D721Med (cell line): ENCODE measurements around the gene WNT5B.
"Not testable (repeated sequence)": the region's sequence is repeated elsewhere in the genome, so short reads cannot be mapped to it uniquely, and the experiment has no call there.

Source experiments
- DNase-seq: peaks from one replicate; pipeline ENCODE4 v3.0.0; 2011; ENCODE audit warnings: low spot score; ENCODE audit not compliant: insufficient read length
- FAIRE-seq: peaks from 2 replicates; lab custom pipeline; 2011; peaks lifted over from hg19 to GRCh38; lab: Jason Lieb, UNC
- TF ChIP-seq, protein P1 (sequence below): IDR thresholded peaks from 2 replicates; pipeline ENCODE4 v1.5.1; 2012; ENCODE audit warnings: mild to moderate bottlenecking, control low read depth; ENCODE audit not compliant: insufficient read depth; ENCODE audit errors: missing control alignments

Gene WNT5B

DNA sequence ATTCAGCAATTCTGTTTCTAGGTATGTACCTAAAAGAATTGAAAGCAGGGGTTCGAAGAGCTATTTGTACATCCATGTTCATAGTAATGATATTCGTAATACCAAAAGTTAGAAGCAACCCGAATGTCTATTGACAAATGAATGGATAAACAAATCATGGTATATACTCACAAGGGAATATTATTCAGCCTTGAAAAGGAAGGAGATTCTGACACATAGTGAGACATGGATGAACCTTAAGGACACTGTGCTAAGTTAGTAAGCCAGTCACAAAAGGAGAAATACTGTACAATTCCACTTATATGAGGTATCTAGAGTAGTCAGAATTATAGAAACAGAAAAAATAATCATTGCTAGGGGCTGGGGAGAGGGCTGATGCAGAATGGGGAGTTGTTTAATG lies 30.3 kb upstream of the WNT5B start:
- TF ChIP-seq, protein P1, sequence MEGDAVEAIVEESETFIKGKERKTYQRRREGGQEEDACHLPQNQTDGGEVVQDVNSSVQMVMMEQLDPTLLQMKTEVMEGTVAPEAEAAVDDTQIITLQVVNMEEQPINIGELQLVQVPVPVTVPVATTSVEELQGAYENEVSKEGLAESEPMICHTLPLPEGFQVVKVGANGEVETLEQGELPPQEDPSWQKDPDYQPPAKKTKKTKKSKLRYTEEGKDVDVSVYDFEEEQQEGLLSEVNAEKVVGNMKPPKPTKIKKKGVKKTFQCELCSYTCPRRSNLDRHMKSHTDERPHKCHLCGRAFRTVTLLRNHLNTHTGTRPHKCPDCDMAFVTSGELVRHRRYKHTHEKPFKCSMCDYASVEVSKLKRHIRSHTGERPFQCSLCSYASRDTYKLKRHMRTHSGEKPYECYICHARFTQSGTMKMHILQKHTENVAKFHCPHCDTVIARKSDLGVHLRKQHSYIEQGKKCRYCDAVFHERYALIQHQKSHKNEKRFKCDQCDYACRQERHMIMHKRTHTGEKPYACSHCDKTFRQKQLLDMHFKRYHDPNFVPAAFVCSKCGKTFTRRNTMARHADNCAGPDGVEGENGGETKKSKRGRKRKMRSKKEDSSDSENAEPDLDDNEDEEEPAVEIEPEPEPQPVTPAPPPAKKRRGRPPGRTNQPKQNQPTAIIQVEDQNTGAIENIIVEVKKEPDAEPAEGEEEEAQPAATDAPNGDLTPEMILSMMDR = no peak
- FAIRE-seq (no peak), DNase-seq (no peak)

DNA sequence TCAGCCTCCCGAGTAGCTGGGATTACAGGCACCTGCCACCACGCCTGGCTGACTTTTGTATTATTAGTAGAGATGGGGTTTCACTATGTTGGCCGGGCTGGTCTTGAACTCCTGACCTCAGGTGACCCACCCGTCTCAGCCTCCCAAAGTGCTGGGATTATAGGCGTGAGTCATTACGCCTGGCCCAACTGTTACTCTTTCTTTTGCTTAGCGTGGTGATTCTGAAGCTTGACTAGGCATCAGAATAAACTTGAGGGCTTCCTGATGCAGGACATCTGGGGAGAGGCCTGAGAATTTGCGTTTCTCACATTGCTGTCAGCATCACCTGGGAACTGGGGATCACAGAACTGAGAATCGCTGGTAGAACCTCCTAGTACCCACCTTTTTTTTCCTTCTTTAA lies 26.3 kb upstream of the WNT5B start:
- FAIRE-seq, DNase-seq: not testable (repeated sequence)

DNA sequence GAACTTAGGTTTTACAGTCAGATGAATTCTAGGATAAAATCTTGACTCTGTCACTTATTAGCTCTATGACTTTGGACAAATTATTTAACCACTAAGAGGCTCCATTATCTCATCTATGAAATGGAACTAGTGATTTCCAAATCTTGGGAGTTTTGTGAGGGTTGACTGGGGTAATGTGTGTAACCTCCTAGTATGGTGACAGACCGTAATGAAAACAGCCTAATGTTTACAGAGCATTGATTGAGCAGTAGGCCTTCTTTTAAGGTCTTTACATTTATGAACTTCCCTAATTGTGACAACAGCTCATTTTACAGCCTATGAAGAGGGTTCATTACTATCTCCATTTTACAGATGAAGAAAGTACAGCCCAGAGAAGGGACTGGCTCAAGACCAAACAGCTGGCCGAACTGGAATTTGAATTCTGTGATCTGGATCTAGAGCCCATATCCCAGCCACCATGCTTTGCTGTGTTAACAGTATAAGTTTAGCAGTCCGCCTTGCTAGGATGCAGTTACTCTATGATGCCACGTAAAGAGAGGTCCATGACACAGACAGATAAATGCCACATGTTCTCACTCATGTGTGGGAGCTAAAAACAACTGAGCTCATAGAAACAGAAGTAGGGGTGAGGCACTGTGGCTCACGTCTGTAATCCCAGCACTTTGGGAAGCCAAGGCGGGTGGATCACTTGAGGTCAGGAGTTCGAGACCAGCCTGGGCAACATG lies 25.6 kb upstream of the WNT5B start:
- FAIRE-seq (no peak), DNase-seq (no peak)
- TF ChIP-seq, protein P1 = no peak

DNA sequence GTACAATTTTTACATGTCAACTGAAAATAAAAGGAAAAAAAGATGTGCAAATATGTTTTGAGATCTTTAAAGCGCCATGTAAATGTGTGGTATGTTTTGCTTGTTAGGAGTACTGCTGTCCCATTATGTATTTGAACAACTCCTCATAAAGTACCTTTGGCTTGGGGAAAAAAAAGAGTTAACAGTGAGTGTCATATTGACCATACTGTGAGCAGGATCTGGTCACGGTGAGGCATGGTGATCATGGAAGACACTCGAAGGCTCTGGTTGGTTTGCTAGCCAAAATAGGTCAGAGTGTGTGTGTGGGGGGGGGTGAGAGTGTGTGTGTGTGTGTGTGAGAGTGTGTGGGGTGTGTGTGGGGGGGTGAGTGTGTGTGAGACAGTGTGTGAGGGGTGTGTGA lies 24.6 kb upstream of the WNT5B start:
- FAIRE-seq (no peak), DNase-seq (no peak)
- TF ChIP-seq, protein P1 = no peak

DNA sequence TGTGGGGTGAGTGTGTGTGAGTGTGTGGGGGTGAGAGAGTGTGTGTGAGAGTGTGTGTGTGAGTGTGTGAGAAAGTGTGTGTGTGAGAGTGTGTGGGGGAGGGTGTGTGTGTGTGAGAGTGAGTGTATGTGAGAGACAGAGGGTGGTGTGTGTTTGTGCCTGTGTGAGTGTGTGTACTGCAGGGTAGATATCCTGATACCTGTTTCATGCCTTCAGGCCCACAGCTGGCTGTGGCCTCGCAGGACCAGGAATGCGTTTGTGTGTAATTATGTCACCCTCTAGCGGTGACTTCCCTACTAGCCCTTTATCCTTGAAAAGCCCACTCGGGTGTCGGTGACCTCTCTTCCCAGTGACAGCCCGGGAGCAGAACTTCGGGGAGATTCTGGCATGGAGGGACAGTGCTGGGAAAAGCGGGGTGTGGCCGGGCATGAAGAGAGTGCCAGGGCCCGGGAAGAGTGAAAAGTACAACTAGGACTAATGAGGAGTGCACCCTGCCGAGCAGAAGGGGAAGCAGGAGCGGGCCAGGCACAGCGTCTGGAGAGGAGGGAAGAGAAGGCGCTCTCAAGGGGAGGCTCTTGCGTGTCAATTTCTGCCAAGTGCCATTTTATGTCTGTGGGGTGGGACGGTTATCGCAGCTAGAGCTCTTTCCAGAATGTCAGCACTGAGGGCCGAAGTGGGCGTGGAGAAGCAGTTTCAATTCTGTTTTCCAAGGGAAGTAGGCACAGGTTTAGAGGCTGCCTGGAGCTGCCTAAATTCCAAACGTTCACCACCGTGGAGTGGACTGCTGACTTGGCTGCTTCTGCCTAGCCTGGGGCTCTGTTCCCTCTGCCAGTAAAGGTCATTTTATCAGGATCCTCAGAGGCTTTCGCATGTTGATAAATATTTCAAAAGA lies 23.7 kb upstream of the WNT5B start:
- FAIRE-seq = peak; percentile 35
- TF ChIP-seq, protein P1 = peak; percentile 81
- DNase-seq = peak; percentile 65

DNA sequence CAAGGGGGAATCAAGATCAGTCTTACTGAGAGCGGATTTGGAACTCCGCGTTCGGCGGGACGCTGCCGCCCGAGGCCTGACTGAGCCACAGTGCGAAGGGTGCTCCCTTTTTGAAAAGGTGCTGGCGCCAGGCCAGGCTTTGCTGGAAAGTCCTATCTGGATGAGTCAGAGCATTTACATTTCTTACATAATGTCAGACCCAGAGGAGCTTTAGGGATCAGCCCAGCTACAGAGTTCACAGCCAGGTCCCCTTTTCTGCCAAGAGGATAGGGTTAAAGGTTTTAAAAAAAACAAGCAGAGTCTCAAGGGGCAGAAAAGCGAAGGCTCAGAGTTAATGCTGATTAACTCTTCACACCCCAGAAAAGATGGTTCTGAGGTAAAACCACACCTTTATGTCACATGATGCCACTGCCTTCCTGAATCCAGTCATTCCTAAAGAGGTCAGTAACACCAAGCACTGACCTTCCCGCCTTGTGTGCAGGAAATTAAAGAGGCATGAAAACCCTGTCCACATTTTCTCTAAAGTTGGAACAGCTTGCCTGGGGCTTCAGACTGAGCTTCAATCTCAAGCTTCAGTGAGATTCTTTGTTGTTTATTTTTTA lies 22.9 kb upstream of the WNT5B start:
- DNase-seq (no peak), FAIRE-seq (no peak)
- TF ChIP-seq, protein P1 = no peak

DNA sequence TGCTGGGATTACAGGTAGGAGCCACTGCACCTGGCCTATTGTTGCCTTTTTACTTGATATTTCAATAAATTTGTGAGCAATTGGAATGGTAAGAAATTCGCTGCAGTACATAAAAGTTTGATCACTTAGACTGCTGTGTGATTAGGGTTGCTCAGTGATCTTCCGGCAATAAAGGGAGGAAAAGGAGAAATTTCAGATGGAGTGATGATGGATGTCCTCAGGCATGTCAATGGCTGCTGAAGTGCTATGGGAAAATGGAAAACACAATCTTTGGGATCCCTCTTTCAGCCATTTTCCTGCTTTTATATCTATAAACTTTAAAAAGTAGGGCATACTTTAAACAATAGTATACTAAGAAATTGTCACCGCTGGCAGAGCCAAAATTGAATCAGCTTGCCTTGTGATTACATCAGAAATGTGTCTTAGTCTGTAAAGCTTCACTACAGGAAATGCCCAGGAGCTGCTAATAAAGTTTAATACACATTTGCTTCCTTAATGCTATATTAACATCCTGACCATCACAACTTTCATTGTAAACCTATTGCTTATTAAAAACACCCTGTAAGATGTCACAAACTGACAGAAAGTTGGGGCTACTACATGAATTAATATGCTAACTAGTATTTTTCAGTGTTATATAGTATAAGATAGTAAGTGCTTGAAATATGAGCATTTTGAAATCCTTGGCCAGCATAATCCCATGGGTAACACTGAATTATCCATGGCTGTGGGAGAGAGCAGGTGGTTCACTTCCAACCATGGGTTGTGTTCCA lies 20.9 kb upstream of the WNT5B start:
- no peak for DNase-seq
- FAIRE-seq = no peak
- TF ChIP-seq, protein P1 = no peak
